T-helper 17 cell (primary cell): ENCODE results near the gene MRPL46. TPM values are rescaled to one million over a fixed set of nuclear protein-coding genes. Genes with fewer than 3 reads are reported as not detected.
"Not testable (repeated sequence)": the region's sequence is repeated elsewhere in the genome, so short reads cannot be mapped to it uniquely, and the experiment has no call there.

Source experiments
- ATAC-seq: fragments of 150-1000 bp; cut with Tn5 transposase; 2 replicates; pipeline ENCODE4 v1.10.0; 2021; ENCODE audit warnings: mild to moderate bottlenecking, moderate library complexity
- DNase-seq, 3 donors: peaks; one replicate each; pipeline versions ENCODE4 v3.0.0 to v3.0.0-alpha.2; 2020 to 2021
- H3K9me3 ChIP-seq: one replicate; pipeline ENCODE4 v1.7.0; 2013; ENCODE audit warnings: low read length, mild to moderate bottlenecking; ENCODE audit not compliant: control insufficient read depth, poor library complexity, severe bottlenecking
- H3K27ac Mint-ChIP-seq: one replicate; pipeline ENCODE4 v1.8.0; 2022; ENCODE audit warnings: mild to moderate bottlenecking, moderate library complexity, mixed read lengths
- H3K27me3 Mint-ChIP-seq: one replicate; pipeline ENCODE4 v1.8.0; 2022; ENCODE audit warnings: mixed read lengths
- H3K36me3 Mint-ChIP-seq: one replicate; pipeline ENCODE4 v1.8.0; 2022; ENCODE audit warnings: low read depth, mixed read lengths
- H3K4me1 Mint-ChIP-seq: one replicate; pipeline ENCODE4 v1.8.0; 2022; ENCODE audit warnings: mild to moderate bottlenecking, mixed read lengths
- H3K4me3 Mint-ChIP-seq: one replicate; pipeline ENCODE4 v1.8.0; 2022; ENCODE audit warnings: mild to moderate bottlenecking, moderate library complexity, mixed read lengths
- total RNA-seq, 4 donors: library from RNA in 2 of 4; stranded (reverse) in 2 of 4; gene quantifications; one replicate each; pipeline ENCODE4 v1.2.3 and lab custom pipeline; 2022 to 2026

The MRPL46 gene
- total RNA-seq, 2 donors from 2014 or later, result 11.7 to 12.5 TPM

- no peak for DNase-seq
- no peak for ATAC-seq
- Mint-ChIP-seq H3K27me3 (peaks cover 43% of the 10 kb centered on the region), H3K36me3 (no peaks in the 10 kb centered on the region), H3K27ac (no peak overlapping the region), H3K4me3 (no peak overlapping the region), H3K4me1 (peaks cover 7% of the 10 kb centered on the region)
- no peaks in the 10 kb centered on the region for H3K9me3 ChIP-seq
Measured at GRCh38 chr15:88449581-88449980, 17.6 kb downstream of the MRPL46 start.

DNA sequence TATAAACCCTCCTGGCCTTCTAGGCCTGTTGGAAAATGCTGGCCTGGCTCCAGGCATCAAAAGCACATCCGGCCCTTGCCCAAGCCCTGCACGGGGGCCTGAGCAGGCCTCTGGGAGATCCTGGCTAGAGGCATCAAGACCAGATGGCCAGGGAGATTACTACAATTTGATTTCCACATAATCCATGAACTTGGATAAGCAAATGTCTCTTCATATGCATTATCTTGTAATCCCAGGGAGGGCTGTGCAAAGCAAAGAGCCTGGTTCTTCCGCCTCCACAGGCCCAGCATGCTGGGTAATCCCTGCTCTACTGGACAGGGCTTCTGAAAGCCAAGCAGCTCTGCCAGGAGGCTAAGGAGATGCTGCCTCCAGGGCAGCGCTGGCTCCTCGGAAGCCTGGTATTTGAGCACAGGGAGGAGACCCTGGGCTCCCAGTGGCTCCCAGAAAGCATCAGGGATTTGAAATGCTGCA lies 18.2 kb downstream of the MRPL46 start:
- Mint-ChIP-seq H3K27ac (no peak overlapping the region), H3K4me1 (peaks cover 7% of the 10 kb centered on the region), H3K27me3 (peaks cover 43% of the 10 kb centered on the region), H3K36me3 (no peaks in the 10 kb centered on the region), H3K4me3 (no peak overlapping the region)
- no peak for ATAC-seq
- no peaks in the 10 kb centered on the region for H3K9me3 ChIP-seq
- DNase-seq, result no peak

- no peak overlapping the region for H3K27ac Mint-ChIP-seq
- no peak overlapping the region for H3K4me3 Mint-ChIP-seq
- no peaks in the 10 kb centered on the region for H3K9me3 ChIP-seq
- DNase-seq (no peak), ATAC-seq (no peak)
- H3K36me3 Mint-ChIP-seq, result no peaks in the 10 kb centered on the region
- peaks cover 7% of the 10 kb centered on the region for H3K4me1 Mint-ChIP-seq
- H3K27me3 Mint-ChIP-seq, result peaks cover 45% of the 10 kb centered on the region
Measured at GRCh38 chr15:88447741-88448140, 19.4 kb downstream of the MRPL46 start.

- DNase-seq, result no peak
Measured at GRCh38 chr15:88447206-88447605, 20.0 kb downstream of the MRPL46 start.

GRCh38 chr15:88441076-88441730 lies 26.0 kb downstream of the MRPL46 start:
- H3K27ac Mint-ChIP-seq, result no peak overlapping the region
- H3K27me3 Mint-ChIP-seq, result peaks cover 55% of the 10 kb centered on the region
- ATAC-seq (no peak), DNase-seq (no peak)
- no peak overlapping the region for H3K4me3 Mint-ChIP-seq
- H3K4me1 Mint-ChIP-seq, result no peaks in the 10 kb centered on the region
- peaks cover 2% of the 10 kb centered on the region for H3K36me3 Mint-ChIP-seq
- H3K9me3 ChIP-seq, result no peaks in the 10 kb centered on the region

More at GRCh38 chr15:88447206-88447605, 20.0 kb downstream of the MRPL46 start:
- Mint-ChIP-seq H3K4me1 (peaks cover 7% of the 10 kb centered on the region), H3K27me3 (peaks cover 47% of the 10 kb centered on the region), H3K4me3 (no peak overlapping the region), H3K27ac (no peak overlapping the region), H3K36me3 (peaks cover 2% of the 10 kb centered on the region)
- no peaks in the 10 kb centered on the region for H3K9me3 ChIP-seq
- ATAC-seq, result no peak

DNA sequence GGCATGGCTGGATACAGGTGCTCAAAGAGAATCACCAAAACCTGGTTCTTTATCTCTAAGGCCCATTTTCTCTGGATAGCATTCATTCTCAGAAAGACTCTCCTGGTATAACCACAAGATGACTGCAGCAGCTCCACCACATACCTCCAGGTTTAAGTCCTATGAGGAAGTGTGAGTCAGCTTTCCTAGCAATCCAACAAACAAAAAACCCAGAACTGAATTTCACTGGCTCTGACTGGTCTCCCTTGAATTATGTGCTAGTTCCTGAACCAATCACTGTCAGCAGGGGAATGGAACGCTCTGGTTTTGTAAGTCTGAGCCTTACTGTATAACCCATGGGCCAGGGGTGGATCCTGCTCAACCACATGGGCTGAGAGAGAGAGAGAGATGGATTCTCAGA lies 27.2 kb downstream of the MRPL46 start:
- Mint-ChIP-seq H3K4me1 (peaks cover 2% of the 10 kb centered on the region), H3K36me3 (peaks cover 2% of the 10 kb centered on the region), H3K4me3 (no peak overlapping the region), H3K27me3 (peaks cover 63% of the 10 kb centered on the region), H3K27ac (no peak overlapping the region)
- no peaks in the 10 kb centered on the region for H3K9me3 ChIP-seq
- no peak for ATAC-seq
- DNase-seq, result no peak

DNA sequence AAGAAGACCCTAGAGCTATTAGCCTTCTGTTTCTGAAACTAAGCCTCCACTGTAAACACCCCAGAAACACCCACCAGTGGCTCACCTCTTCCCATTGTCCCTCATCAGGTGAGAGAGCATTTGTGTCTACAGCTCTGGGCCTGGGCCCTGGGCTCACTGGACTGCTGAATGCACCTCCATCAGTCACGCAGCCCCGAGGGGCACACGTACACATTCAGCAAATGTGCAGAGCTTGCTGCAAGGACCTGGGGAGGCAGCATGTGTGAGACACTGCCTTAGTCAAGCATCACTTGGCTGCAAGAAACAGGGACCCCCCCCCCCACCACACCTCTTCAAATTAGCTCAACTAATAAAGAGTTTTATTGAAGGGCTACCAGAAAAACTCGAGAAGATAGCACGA lies 29.0 kb downstream of the MRPL46 start:
- ATAC-seq (no peak), DNase-seq (no peak)
- no peak overlapping the region for H3K4me3 Mint-ChIP-seq
- peaks cover 2% of the 10 kb centered on the region for H3K4me1 Mint-ChIP-seq
- H3K9me3 ChIP-seq, result no peaks in the 10 kb centered on the region
- no peak overlapping the region for H3K27ac Mint-ChIP-seq
- H3K27me3 Mint-ChIP-seq, result peaks cover 75% of the 10 kb centered on the region
- peaks cover 2% of the 10 kb centered on the region for H3K36me3 Mint-ChIP-seq

DNA sequence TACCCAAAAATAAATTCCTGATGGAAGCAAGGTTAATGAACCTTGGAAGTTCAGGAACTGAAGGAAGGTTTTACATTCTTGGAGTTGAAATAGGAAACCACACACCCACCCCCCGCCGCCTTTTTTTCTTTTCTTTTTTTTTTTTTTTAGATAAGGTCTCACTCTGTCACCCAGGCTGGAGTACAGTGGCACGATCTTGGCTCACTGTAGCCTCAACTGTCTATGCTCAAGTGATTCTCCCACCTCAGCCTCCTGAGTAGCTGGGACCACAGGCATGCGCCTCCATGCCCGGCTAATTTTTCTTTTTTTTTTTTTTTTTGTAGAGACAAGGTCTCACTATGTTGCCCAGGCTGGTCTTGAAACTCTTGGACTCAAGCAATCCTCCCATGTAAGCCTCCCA lies 33.1 kb downstream of the MRPL46 start:
- ATAC-seq, result not testable (repeated sequence)

DNA sequence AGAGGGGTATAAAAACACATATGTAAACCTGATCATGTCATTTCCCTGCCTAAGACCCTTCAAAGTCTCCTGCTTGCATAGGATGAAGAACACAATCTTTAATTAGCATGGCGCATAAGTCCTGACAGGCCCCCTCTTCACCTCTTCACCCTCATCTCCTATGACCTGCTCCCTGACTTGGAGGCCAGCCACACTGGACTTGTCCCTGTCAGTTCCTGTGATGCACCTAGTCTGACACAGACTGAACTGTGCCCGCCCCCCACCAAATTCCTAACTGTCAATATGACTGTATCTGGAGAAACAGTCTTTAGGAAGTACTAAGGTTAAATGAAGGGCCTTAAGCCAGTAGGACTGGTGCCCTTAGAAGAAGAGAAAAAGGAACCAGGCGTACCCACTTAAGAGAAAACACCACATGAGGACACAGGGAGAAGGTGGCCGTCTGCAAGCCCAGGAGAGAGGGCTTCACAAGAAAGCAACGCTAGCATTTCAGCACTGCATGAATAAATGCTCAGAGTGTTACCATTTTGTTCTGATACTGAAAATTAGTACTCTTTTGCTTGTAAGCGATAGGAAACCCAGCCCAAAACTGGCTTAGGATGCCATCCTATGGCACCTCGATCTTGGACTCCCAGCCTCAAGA lies 34.0 kb downstream of the MRPL46 start:
- Mint-ChIP-seq H3K27ac (no peak overlapping the region), H3K27me3 (peaks cover 67% of the 10 kb centered on the region), H3K36me3 (no peaks in the 10 kb centered on the region), H3K4me1 (peaks cover 2% of the 10 kb centered on the region), H3K4me3 (no peak overlapping the region)
- no peaks in the 10 kb centered on the region for H3K9me3 ChIP-seq
- ATAC-seq, result no peak
- no peak for DNase-seq

More for the DNA sequence above, 33.1 kb downstream of the MRPL46 start:
- H3K27me3 Mint-ChIP-seq, result peaks cover 69% of the 10 kb centered on the region
- not testable (repeated sequence) for H3K9me3 ChIP-seq, H3K4me1 Mint-ChIP-seq, DNase-seq, H3K4me3 Mint-ChIP-seq, H3K36me3 Mint-ChIP-seq, H3K27ac Mint-ChIP-seq

- DNase-seq (no peak), ATAC-seq (no peak)
- Mint-ChIP-seq H3K27me3 (peaks cover 66% of the 10 kb centered on the region), H3K4me1 (peaks cover 2% of the 10 kb centered on the region), H3K27ac (no peak overlapping the region), H3K36me3 (no peaks in the 10 kb centered on the region), H3K4me3 (no peak overlapping the region)
- no peaks in the 10 kb centered on the region for H3K9me3 ChIP-seq
Measured at GRCh38 chr15:88431441-88431840, 35.7 kb downstream of the MRPL46 start.

- ATAC-seq, result no peak
- H3K9me3 ChIP-seq, result no peaks in the 10 kb centered on the region
- H3K27me3 Mint-ChIP-seq, result peaks cover 66% of the 10 kb centered on the region
- H3K4me1 Mint-ChIP-seq, result no peaks in the 10 kb centered on the region
- H3K36me3 Mint-ChIP-seq, result no peaks in the 10 kb centered on the region
- no peak overlapping the region for H3K4me3 Mint-ChIP-seq
- no peak overlapping the region for H3K27ac Mint-ChIP-seq
- no peak for DNase-seq
Measured at GRCh38 chr15:88430051-88430450, 37.1 kb downstream of the MRPL46 start.

DNA sequence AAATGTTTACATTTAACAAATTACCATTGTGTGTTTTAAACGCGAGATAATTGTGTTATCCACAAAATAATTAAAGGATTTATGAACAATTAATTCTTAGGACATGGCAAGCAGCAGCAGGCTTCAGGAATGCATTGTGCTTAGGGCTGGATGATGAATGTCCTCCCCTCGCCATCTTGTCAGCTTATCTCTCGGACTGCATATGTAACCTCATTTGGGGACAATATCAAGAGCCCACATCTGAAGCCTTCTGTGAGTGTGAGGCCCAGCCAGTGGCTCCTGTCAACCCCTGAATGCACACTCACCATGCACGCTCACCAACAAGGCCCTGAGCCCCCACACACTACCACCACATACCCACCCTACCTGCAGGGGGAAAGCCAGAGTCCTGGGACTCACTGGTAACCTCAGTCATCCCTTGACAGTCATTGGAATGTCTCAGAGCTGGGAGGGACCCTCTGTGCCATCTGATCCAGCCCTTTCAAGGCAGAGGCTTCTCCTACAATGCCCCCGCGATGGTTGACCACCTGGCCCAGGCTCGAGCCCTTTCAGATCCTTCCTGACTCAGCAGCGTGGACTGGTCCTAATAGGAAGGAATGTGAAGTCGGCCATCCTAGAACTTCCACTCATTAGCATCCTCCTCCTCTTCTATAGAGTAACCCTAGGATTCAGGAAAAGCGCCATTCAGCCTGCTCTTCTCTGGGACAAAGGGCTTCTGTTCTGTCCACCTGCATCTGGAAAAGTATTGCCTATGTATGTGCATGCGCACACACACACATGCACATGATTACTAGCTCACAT lies 38.2 kb downstream of the MRPL46 start:
- ATAC-seq, result no peak
- DNase-seq, result no peak
- H3K4me3 Mint-ChIP-seq, result no peak overlapping the region
- H3K27ac Mint-ChIP-seq, result no peak overlapping the region
- H3K27me3 Mint-ChIP-seq, result peaks cover 61% of the 10 kb centered on the region
- H3K9me3 ChIP-seq, result no peaks in the 10 kb centered on the region
- H3K36me3 Mint-ChIP-seq, result no peaks in the 10 kb centered on the region
- no peaks in the 10 kb centered on the region for H3K4me1 Mint-ChIP-seq

- no peaks in the 10 kb centered on the region for H3K4me1 Mint-ChIP-seq
- H3K27me3 Mint-ChIP-seq, result peaks cover 59% of the 10 kb centered on the region
- DNase-seq (no peak), ATAC-seq (no peak)
- no peaks in the 10 kb centered on the region for H3K36me3 Mint-ChIP-seq
- H3K9me3 ChIP-seq, result no peaks in the 10 kb centered on the region
- H3K4me3 Mint-ChIP-seq, result no peak overlapping the region
- no peak overlapping the region for H3K27ac Mint-ChIP-seq
Measured at GRCh38 chr15:88428053-88428452, 39.1 kb downstream of the MRPL46 start.
